ENCODE results near the gene MYBBP1A.

Gene MYBBP1A

GRCh38 chr17:4513113-4514032 is 41.8 kb downstream of the MYBBP1A start:
- Histone ChIP-seq H3K36me3 (ENCODE audit: insufficient read depth) (no peaks in the 10 kb centered on the region), H3K9ac (no peak overlapping the region), H3K27ac (no peak overlapping the region), H3K79me2 (ENCODE audit: insufficient read depth, low read depth) (no peaks in the 10 kb centered on the region), H3K4me2 (no peak overlapping the region), H3K27me3 (ENCODE audit: insufficient read depth, low read depth) (peaks cover 4% of the 10 kb centered on the region; the same call in 1 of the 2 replicates), H3K4me3 (IDR thresholded peaks at IDR 0.05; ENCODE audit: insufficient read depth, low read depth, low read length) (no peak overlapping the region), H3K4me1 (ENCODE audit: low read depth, poor library complexity, severe bottlenecking) (no peaks in the 10 kb centered on the region), H2AFZ (ENCODE audit: low read depth) (no peak overlapping the region), H4K20me1 (ENCODE audit: insufficient read depth) (no peaks in the 10 kb centered on the region)
- TF ChIP-seq, protein P1, sequence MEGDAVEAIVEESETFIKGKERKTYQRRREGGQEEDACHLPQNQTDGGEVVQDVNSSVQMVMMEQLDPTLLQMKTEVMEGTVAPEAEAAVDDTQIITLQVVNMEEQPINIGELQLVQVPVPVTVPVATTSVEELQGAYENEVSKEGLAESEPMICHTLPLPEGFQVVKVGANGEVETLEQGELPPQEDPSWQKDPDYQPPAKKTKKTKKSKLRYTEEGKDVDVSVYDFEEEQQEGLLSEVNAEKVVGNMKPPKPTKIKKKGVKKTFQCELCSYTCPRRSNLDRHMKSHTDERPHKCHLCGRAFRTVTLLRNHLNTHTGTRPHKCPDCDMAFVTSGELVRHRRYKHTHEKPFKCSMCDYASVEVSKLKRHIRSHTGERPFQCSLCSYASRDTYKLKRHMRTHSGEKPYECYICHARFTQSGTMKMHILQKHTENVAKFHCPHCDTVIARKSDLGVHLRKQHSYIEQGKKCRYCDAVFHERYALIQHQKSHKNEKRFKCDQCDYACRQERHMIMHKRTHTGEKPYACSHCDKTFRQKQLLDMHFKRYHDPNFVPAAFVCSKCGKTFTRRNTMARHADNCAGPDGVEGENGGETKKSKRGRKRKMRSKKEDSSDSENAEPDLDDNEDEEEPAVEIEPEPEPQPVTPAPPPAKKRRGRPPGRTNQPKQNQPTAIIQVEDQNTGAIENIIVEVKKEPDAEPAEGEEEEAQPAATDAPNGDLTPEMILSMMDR (conservative IDR thresholded peaks at IDR 0.05; ENCODE audit: low read depth, low read length): no peak

GRCh38 chr17:4512156-4513112 is 42.8 kb downstream of the MYBBP1A start:
- Histone ChIP-seq H3K36me3 (ENCODE audit: insufficient read depth) (no peaks in the 10 kb centered on the region), H3K4me2 (no peak overlapping the region), H3K9ac (no peak overlapping the region), H2AFZ (ENCODE audit: low read depth) (no peak overlapping the region), H3K4me3 (IDR thresholded peaks at IDR 0.05; ENCODE audit: insufficient read depth, low read depth, low read length) (no peak overlapping the region), H4K20me1 (ENCODE audit: insufficient read depth) (no peaks in the 10 kb centered on the region), H3K27me3 (ENCODE audit: insufficient read depth, low read depth) (peaks cover 4% of the 10 kb centered on the region; the same call in 1 of the 2 replicates), H3K27ac (no peak overlapping the region), H3K79me2 (ENCODE audit: insufficient read depth, low read depth) (no peaks in the 10 kb centered on the region), H3K4me1 (ENCODE audit: low read depth, poor library complexity, severe bottlenecking) (no peaks in the 10 kb centered on the region)
- TF ChIP-seq, protein P1 (conservative IDR thresholded peaks at IDR 0.05; ENCODE audit: low read depth, low read length): no peak

DNA sequence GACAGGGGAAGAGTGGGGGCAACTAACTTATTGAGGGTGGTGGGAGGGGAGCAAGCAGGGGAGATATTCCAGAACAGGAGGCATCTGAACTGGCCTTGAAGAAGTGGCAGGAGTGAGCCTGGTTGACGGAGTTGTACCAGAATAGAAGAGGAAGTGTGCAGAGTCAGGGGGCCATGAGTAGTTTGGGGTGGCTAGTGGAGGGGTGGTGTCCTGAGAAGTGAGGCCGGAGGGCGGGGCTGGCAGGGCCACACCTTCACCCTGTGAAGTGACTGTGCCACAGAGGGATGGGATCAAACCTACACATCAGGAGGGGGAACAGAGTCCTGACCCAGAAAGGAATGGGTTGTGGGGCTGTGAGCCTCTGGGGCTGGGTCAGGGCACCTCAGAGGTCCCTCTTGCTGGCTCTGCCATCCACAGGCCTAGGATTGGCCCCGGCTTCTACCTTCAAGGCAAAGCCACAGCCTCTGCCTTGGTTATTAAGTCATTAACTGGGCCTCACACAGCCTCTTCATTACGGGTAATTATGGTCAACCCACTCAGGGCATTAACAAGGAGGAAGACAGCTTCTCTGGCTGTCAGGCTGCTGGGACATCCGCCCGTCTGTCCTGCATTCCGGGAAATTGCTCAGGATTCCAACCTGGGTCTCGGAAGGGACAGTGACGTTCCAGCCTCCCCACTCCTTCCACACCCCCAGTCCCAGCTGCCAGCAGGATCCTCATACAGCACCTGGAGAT is 43.8 kb downstream of the MYBBP1A start:
- peaks cover 4% of the 10 kb centered on the region; the same call in 1 of the 2 replicates for H3K27me3 ChIP-seq (ENCODE audit: insufficient read depth, low read depth)

More for the DNA sequence above, 43.8 kb downstream of the MYBBP1A start:
- H3K4me3 ChIP-seq (IDR thresholded peaks at IDR 0.05; ENCODE audit: insufficient read depth, low read depth, low read length): no peak overlapping the region
- no peak overlapping the region for H3K9ac ChIP-seq
- no peaks in the 10 kb centered on the region for H3K4me1 ChIP-seq (ENCODE audit: low read depth, poor library complexity, severe bottlenecking)
- no peaks in the 10 kb centered on the region for H4K20me1 ChIP-seq (ENCODE audit: insufficient read depth)
- TF ChIP-seq, protein P1 (conservative IDR thresholded peaks at IDR 0.05; ENCODE audit: low read depth, low read length): no peak
- no peak overlapping the region for H3K4me2 ChIP-seq
- no peak overlapping the region for H3K27ac ChIP-seq
- H3K79me2 ChIP-seq (ENCODE audit: insufficient read depth, low read depth): no peaks in the 10 kb centered on the region
- no peaks in the 10 kb centered on the region for H3K36me3 ChIP-seq (ENCODE audit: insufficient read depth)
- H2AFZ ChIP-seq (ENCODE audit: low read depth): no peak overlapping the region

All from KMS-11 (cell line).